ENCODE data around the gene GPR39.
"Not testable (repeated sequence)": the region's sequence is repeated elsewhere in the genome, so short reads cannot be mapped to it uniquely, and the experiment has no call there.

GPR39 gene

DNA sequence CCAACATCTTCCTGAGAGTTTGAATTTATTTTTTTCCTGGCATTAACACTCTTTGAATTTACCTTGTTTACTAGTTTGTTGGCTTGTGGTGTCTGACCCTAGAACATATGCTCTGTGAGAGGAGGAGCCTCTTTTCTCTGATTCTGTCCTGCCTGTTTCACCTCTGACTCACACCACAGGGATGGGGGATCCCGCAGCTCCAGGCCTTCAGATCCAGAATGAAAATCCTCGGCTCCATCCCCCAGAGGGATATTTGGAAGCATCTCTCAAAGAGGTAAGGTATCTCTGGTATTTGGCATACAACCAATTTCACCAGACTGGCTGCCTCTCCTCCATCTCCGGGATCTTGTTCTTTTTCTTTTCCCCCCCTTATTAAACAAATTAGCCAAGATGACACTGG lies 104.7 kb downstream of the GPR39 start:
- TF ChIP-seq, protein P1, sequence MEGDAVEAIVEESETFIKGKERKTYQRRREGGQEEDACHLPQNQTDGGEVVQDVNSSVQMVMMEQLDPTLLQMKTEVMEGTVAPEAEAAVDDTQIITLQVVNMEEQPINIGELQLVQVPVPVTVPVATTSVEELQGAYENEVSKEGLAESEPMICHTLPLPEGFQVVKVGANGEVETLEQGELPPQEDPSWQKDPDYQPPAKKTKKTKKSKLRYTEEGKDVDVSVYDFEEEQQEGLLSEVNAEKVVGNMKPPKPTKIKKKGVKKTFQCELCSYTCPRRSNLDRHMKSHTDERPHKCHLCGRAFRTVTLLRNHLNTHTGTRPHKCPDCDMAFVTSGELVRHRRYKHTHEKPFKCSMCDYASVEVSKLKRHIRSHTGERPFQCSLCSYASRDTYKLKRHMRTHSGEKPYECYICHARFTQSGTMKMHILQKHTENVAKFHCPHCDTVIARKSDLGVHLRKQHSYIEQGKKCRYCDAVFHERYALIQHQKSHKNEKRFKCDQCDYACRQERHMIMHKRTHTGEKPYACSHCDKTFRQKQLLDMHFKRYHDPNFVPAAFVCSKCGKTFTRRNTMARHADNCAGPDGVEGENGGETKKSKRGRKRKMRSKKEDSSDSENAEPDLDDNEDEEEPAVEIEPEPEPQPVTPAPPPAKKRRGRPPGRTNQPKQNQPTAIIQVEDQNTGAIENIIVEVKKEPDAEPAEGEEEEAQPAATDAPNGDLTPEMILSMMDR (conservative IDR thresholded peaks at IDR 0.05; ENCODE audit: low read depth, low read length), result no peak
- no peaks in the 10 kb centered on the region for H3K36me3 ChIP-seq (ENCODE audit: insufficient read depth)
- no peak overlapping the region for H3K4me2 ChIP-seq
- H2AFZ ChIP-seq (ENCODE audit: low read depth), result no peak overlapping the region
- H3K9ac ChIP-seq, result no peak overlapping the region
- no peaks in the 10 kb centered on the region for H4K20me1 ChIP-seq (ENCODE audit: insufficient read depth)
- H3K79me2 ChIP-seq (ENCODE audit: insufficient read depth, low read depth), result no peaks in the 10 kb centered on the region
- H3K27ac ChIP-seq, result no peak overlapping the region
- no peak overlapping the region for H3K4me3 ChIP-seq (IDR thresholded peaks at IDR 0.05; ENCODE audit: insufficient read depth, low read depth, low read length)
- no peaks in the 10 kb centered on the region for H3K27me3 ChIP-seq (ENCODE audit: insufficient read depth, low read depth)
- no peaks in the 10 kb centered on the region for H3K4me1 ChIP-seq (ENCODE audit: low read depth, poor library complexity, severe bottlenecking)

DNA sequence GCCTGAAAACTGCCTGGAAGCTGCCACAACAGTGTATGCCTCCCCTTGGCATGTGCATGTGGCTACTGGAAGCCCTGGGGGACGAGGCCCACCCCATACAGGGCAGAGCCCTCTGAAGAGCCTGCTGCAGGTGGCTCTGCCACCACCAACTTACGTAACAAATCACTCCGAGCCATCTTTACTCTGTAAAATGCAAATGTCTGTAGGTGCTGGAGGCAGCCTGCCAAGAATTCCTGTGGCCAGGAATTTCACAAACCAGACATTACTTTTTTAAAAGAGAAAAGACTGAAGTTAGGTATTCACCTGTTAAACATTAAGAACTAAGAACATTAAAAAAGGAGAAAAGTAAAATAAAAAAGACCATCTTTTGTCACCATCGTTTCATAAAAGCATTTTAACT lies 106.3 kb downstream of the GPR39 start:
- H3K79me2 ChIP-seq (ENCODE audit: insufficient read depth, low read depth), result no peaks in the 10 kb centered on the region

DNA sequence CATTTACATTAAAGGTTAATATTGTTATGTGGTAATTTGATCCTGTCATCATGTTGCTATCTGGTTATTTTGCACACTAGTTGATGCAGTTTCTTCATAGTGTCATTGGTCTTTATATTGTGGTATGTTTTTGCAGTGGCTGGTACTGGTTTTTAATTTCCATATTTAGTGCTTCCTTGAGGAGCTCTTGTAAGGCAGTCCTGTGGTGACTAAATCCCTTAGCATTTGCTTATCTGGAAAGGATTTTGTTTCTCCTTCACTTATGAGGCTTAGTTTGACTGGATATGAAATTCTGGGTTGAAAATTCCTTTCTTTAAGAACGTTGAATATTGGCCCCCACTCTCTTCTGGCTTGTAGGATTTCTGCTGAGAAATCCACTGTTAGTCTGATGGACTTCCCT lies 120.5 kb downstream of the GPR39 start:
- H3K4me1 ChIP-seq (ENCODE audit: low read depth, poor library complexity, severe bottlenecking); H2AFZ ChIP-seq (ENCODE audit: low read depth); H3K27ac ChIP-seq; H3K4me2 ChIP-seq; H3K79me2 ChIP-seq (ENCODE audit: insufficient read depth, low read depth); H3K36me3 ChIP-seq (ENCODE audit: insufficient read depth); H3K9ac ChIP-seq; H4K20me1 ChIP-seq (ENCODE audit: insufficient read depth); H3K27me3 ChIP-seq (ENCODE audit: insufficient read depth, low read depth); H3K4me3 ChIP-seq (IDR thresholded peaks at IDR 0.05; ENCODE audit: insufficient read depth, low read depth, low read length): not testable (repeated sequence)

More for the DNA sequence above, 106.3 kb downstream of the GPR39 start:
- TF ChIP-seq, protein P1 (conservative IDR thresholded peaks at IDR 0.05; ENCODE audit: low read depth, low read length), result no peak
- H3K4me1 ChIP-seq (ENCODE audit: low read depth, poor library complexity, severe bottlenecking), result no peaks in the 10 kb centered on the region
- no peaks in the 10 kb centered on the region for H3K36me3 ChIP-seq (ENCODE audit: insufficient read depth)
- no peak overlapping the region for H3K9ac ChIP-seq
- H3K4me2 ChIP-seq, result no peak overlapping the region
- H2AFZ ChIP-seq (ENCODE audit: low read depth), result no peak overlapping the region
- no peaks in the 10 kb centered on the region for H4K20me1 ChIP-seq (ENCODE audit: insufficient read depth)
- H3K27ac ChIP-seq, result no peak overlapping the region
- H3K4me3 ChIP-seq (IDR thresholded peaks at IDR 0.05; ENCODE audit: insufficient read depth, low read depth, low read length), result no peak overlapping the region
- no peaks in the 10 kb centered on the region for H3K27me3 ChIP-seq (ENCODE audit: insufficient read depth, low read depth)

- Histone ChIP-seq H3K9ac (no peak overlapping the region), H4K20me1 (ENCODE audit: insufficient read depth) (no peaks in the 10 kb centered on the region), H3K4me1 (ENCODE audit: low read depth, poor library complexity, severe bottlenecking) (no peaks in the 10 kb centered on the region), H2AFZ (ENCODE audit: low read depth) (no peak overlapping the region), H3K36me3 (ENCODE audit: insufficient read depth) (no peaks in the 10 kb centered on the region), H3K79me2 (ENCODE audit: insufficient read depth, low read depth) (no peaks in the 10 kb centered on the region), H3K4me3 (IDR thresholded peaks at IDR 0.05; ENCODE audit: insufficient read depth, low read depth, low read length) (no peak overlapping the region), H3K27me3 (ENCODE audit: insufficient read depth, low read depth) (no peaks in the 10 kb centered on the region), H3K4me2 (no peak overlapping the region), H3K27ac (no peak overlapping the region)
- TF ChIP-seq, protein P1 (conservative IDR thresholded peaks at IDR 0.05; ENCODE audit: low read depth, low read length), result no peak
Observed at GRCh38 chr2:132538331-132538855, 121.8 kb downstream of the GPR39 start.

- Histone ChIP-seq H3K27ac (no peak overlapping the region), H3K27me3 (ENCODE audit: insufficient read depth, low read depth) (no peaks in the 10 kb centered on the region), H3K4me2 (no peak overlapping the region), H3K36me3 (ENCODE audit: insufficient read depth) (no peaks in the 10 kb centered on the region), H3K79me2 (ENCODE audit: insufficient read depth, low read depth) (no peaks in the 10 kb centered on the region), H4K20me1 (ENCODE audit: insufficient read depth) (no peaks in the 10 kb centered on the region), H3K4me1 (ENCODE audit: low read depth, poor library complexity, severe bottlenecking) (no peaks in the 10 kb centered on the region), H3K9ac (no peak overlapping the region), H3K4me3 (IDR thresholded peaks at IDR 0.05; ENCODE audit: insufficient read depth, low read depth, low read length) (no peak overlapping the region), H2AFZ (ENCODE audit: low read depth) (no peak overlapping the region)
- TF ChIP-seq, protein P1 (conservative IDR thresholded peaks at IDR 0.05; ENCODE audit: low read depth, low read length), result no peak
Observed at GRCh38 chr2:132540166-132540565, 123.6 kb downstream of the GPR39 start.
